RWPE2 (cell line): ENCODE results near the gene GUCY2D.

Experiments
- ATAC-seq: fragments of 200-7000 bp; cut with Tn5 transposase; 3 replicates; pipeline ENCODE4 v1.9.1; 2021; ENCODE audit warnings: low read depth
- DNase-seq: peaks from one replicate; pipeline ENCODE4 v3.0.0-alpha.2; 2020; ENCODE audit warnings: low spot score
- H3K27ac ChIP-seq: fragments of 450-650 bp; 2 replicates; pipeline ENCODE4 v1.5.1; 2017; ENCODE audit warnings: mild to moderate bottlenecking; ENCODE audit not compliant: poor library complexity, severe bottlenecking
- H3K27me3 ChIP-seq: fragments of 250-450 bp; sonication (Bioruptor Pico); 2 replicates; pipeline ENCODE4 v1.5.1; 2021; ENCODE audit warnings: mild to moderate bottlenecking, moderate library complexity; ENCODE audit not compliant: insufficient read depth, poor library complexity, severe bottlenecking
- H3K36me3 ChIP-seq: fragments of 250-450 bp; sonication (Bioruptor Pico); 2 replicates; pipeline ENCODE4 v1.5.1; 2020; ENCODE audit warnings: low read depth, mild to moderate bottlenecking, moderate library complexity
- H3K4me1 ChIP-seq: fragments of 250-450 bp; sonication (Bioruptor Pico); 2 replicates; pipeline ENCODE4 v1.5.1; 2021; ENCODE audit warnings: mild to moderate bottlenecking, moderate library complexity; ENCODE audit not compliant: insufficient read depth, poor library complexity, severe bottlenecking
- H3K4me3 ChIP-seq: fragments of 250-450 bp; sonication (Bioruptor Pico); 2 replicates; pipeline ENCODE4 v1.5.1; 2021; ENCODE audit warnings: mild to moderate bottlenecking, moderate library complexity; ENCODE audit not compliant: severe bottlenecking
- H3K9me3 ChIP-seq: fragments of 250-450 bp; sonication (Bioruptor Pico); 2 replicates; pipeline ENCODE4 v1.5.1; 2021; ENCODE audit warnings: mild to moderate bottlenecking, moderate library complexity; ENCODE audit not compliant: severe bottlenecking
- CTCF ChIP-seq: fragments of 450-650 bp; IDR thresholded peaks from one replicate; pipeline ENCODE4 v1.5.1; 2017; ENCODE audit warnings: mild to moderate bottlenecking, moderate library complexity; ENCODE audit not compliant: poor library complexity, severe bottlenecking

Gene GUCY2D

GRCh38 chr17:8012996-8013640, 10.7 kb downstream of the GUCY2D start:
- H3K4me1 ChIP-seq: peaks cover 15% of the 10 kb centered on the region
- H3K27ac ChIP-seq: no peak overlapping the region
- H3K27me3 ChIP-seq: no peaks in the 10 kb centered on the region
- no peak for ATAC-seq
- DNase-seq: no peak
- no peaks in the 10 kb centered on the region for H3K9me3 ChIP-seq
- no peak for TF ChIP-seq CTCF
- no peak overlapping the region for H3K4me3 ChIP-seq
- H3K36me3 ChIP-seq: no peaks in the 10 kb centered on the region

- H3K9me3 ChIP-seq: no peaks in the 10 kb centered on the region
- no peak overlapping the region for H3K27ac ChIP-seq
- peaks cover 23% of the 10 kb centered on the region for H3K4me1 ChIP-seq
- H3K27me3 ChIP-seq: no peaks in the 10 kb centered on the region
- H3K4me3 ChIP-seq: no peak overlapping the region
- DNase-seq (no peak), ATAC-seq (no peak)
- TF ChIP-seq CTCF: no peak
- H3K36me3 ChIP-seq: no peaks in the 10 kb centered on the region
Measured at GRCh38 chr17:8013731-8014557, 11.5 kb downstream of the GUCY2D start.

GRCh38 chr17:8014558-8014850, 12.1 kb downstream of the GUCY2D start:
- no peak overlapping the region for H3K27ac ChIP-seq
- H3K9me3 ChIP-seq: no peaks in the 10 kb centered on the region
- TF ChIP-seq CTCF: no peak
- H3K4me1 ChIP-seq: peaks cover 28% of the 10 kb centered on the region
- ATAC-seq (no peak), DNase-seq (no peak)
- H3K4me3 ChIP-seq: no peak overlapping the region
- no peaks in the 10 kb centered on the region for H3K27me3 ChIP-seq
- no peaks in the 10 kb centered on the region for H3K36me3 ChIP-seq

DNA sequence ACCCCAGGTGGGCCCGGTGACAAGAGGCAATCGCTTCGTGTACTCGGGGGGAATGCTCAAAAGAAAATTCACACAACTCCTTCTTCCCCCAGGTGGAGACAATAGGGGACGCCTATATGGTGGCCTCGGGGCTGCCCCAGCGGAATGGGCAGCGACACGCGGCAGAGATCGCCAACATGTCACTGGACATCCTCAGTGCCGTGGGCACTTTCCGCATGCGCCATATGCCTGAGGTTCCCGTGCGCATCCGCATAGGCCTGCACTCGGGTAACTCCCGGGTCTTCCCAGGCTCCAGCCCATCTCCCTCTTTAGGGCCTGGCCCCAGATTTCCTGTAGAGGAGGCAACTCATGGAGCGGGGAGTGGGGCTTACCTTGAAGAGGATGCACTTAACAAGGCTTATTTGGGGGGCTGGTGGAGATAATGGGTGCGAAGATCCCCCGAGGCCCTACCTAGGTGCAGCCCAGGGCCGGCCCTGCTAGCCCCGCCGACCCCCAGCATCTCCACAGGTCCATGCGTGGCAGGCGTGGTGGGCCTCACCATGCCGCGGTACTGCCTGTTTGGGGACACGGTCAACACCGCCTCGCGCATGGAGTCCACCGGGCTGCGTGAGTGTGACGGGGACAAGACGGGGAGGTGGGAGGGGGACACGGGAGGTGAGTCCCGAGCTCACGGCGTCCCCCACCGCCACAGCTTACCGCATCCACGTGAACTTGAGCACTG, 13.0 kb downstream of the GUCY2D start:
- Histone ChIP-seq H3K27ac (no peak overlapping the region), H3K27me3 (no peaks in the 10 kb centered on the region), H3K4me1 (peaks cover 35% of the 10 kb centered on the region), H3K9me3 (no peaks in the 10 kb centered on the region), H3K36me3 (no peaks in the 10 kb centered on the region), H3K4me3 (no peak overlapping the region)
- TF ChIP-seq CTCF: no peak
- no peak for DNase-seq
- no peak for ATAC-seq
